Smooth muscle cell (in vitro differentiated cells): ENCODE results near the gene AFF1. TPM values are rescaled to one million over a fixed set of nuclear protein-coding genes. Genes with fewer than 3 reads are reported as not detected.

Experiments
- DNase-seq: peaks from one replicate; lab custom pipeline; 2025; ENCODE audit not compliant: unreplicated experiment; lab: John Stamatoyannopoulos, UW
- H2AFZ ChIP-seq: fragments of 200-600 bp; sonication (generic); 2 replicates; pipeline ENCODE4 v1.6.0; 2016; ENCODE audit warnings: antibody characterized with exemption, low read depth, mild to moderate bottlenecking
- H3F3A ChIP-seq: fragments of 200-600 bp; sonication (generic); 2 replicates; pipeline ENCODE4 v1.6.0; 2017; ENCODE audit warnings: antibody characterized with exemption, low read depth
- H3K27ac ChIP-seq: fragments of 200-600 bp; sonication (generic); 2 replicates; pipeline ENCODE4 v1.5.1; 2016; ENCODE audit warnings: low read depth, mild to moderate bottlenecking
- H3K27me3 ChIP-seq: fragments of 200-600 bp; sonication (generic); 2 replicates; pipeline ENCODE4 v1.6.1; 2016; ENCODE audit warnings: low read depth, mild to moderate bottlenecking
- H3K36me3 ChIP-seq: fragments of 200-600 bp; sonication (generic); 2 replicates; pipeline ENCODE4 v1.5.1; 2016; ENCODE audit warnings: low read depth
- H3K4me1 ChIP-seq: fragments of 200-600 bp; sonication (generic); 2 replicates; pipeline ENCODE4 v1.5.1; 2016; ENCODE audit warnings: low read depth
- H3K4me2 ChIP-seq: fragments of 200-600 bp; sonication (generic); 2 replicates; pipeline ENCODE4 v1.6.0; 2016; ENCODE audit warnings: mild to moderate bottlenecking
- H3K4me3 ChIP-seq: fragments of 200-600 bp; sonication (generic); 2 replicates; pipeline ENCODE4 v1.5.1; 2016; ENCODE audit warnings: mild to moderate bottlenecking
- H3K79me2 ChIP-seq: fragments of 200-600 bp; sonication (generic); 2 replicates; pipeline ENCODE4 v1.6.0; 2016; ENCODE audit warnings: low read depth, mild to moderate bottlenecking
- H3K9ac ChIP-seq: fragments of 200-600 bp; sonication (generic); 2 replicates; pipeline ENCODE4 v1.6.0; 2016; ENCODE audit warnings: low read depth
- H3K9me3 ChIP-seq: fragments of 200-600 bp; sonication (generic); replicated peaks from 2 replicates; pipeline ENCODE4 v1.5.1; 2016; ENCODE audit warnings: low read depth
- H4K20me1 ChIP-seq: fragments of 200-600 bp; sonication (generic); 2 replicates; pipeline ENCODE4 v1.6.0; 2016; ENCODE audit warnings: low read depth
- WGBS: methylation state at CpG from one replicate; pipeline ENCODE4 v1.1.7; 2016; ENCODE audit warnings: low lambda C conversion rate; 5-methylcytosine and 5-hydroxymethylcytosine counted together
- polyA plus RNA-seq: library from polyadenylated mRNA; unstranded; fragments of >200 nt; fragmentation: Nextera tagmentation; extraction: Ambion mirVana; gene quantifications from 2 replicates; pipeline ENCODE4 v1.2.1, GENCODE V29; 2016
- total RNA-seq: library from RNA; depleted of rRNA; stranded (reverse); fragments of >200 nt; gene quantifications from 2 replicates; pipeline ENCODE4 v1.2.3, GENCODE V29; 2014
- TF ChIP-seq, protein P1 (sequence below): fragments of 200-600 bp; sonication (generic); IDR thresholded peaks from 2 replicates; pipeline ENCODE4 v1.5.1; 2017; ENCODE audit warnings: borderline replicate concordance, mild to moderate bottlenecking, antibody characterized with exemption; ENCODE audit not compliant: insufficient read depth, poor library complexity, severe bottlenecking

Gene AFF1
- total and polyA plus RNA-seq, 2 experiments from 2014 or later, result 6.6 to 17.7 TPM

DNA sequence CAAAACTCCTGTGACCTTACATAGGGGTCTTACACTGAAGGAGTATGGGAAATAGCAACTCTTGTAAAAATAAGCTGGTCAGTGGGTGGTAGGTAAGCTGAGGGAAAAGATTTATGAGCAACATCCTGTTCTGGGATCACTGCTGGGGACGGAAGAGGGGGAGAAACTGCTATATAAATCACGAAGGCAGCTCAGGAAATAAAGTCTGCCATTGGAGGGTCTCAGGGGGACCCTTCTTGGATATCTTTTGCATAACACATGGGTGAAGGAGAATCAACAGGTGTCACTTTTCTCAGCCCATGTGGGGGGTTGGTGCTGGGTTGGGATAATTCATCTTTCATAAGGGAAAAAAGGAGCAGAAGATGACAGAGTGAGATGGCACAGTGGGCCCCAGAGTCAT lies 33.7 kb downstream of the AFF1 start:
- H3K9me3 ChIP-seq, result no peaks in the 10 kb centered on the region
- no peak overlapping the region for H3K27ac ChIP-seq
- peaks cover 28% of the 10 kb centered on the region for H3K4me1 ChIP-seq
- no peaks in the 10 kb centered on the region for H3K27me3 ChIP-seq
- H3K79me2 ChIP-seq, result no peaks in the 10 kb centered on the region
- H3K4me2 ChIP-seq, result no peak overlapping the region
- no peak overlapping the region for H2AFZ ChIP-seq
- no peak overlapping the region for H3K9ac ChIP-seq
- 26% methylated on average over 2 of the region's 2 CpGs for WGBS
- no peak for DNase-seq
- H4K20me1 ChIP-seq, result peaks cover 4% of the 10 kb centered on the region
- no peak overlapping the region for H3K4me3 ChIP-seq
- no peaks in the 10 kb centered on the region for H3K36me3 ChIP-seq
- TF ChIP-seq, protein P1, sequence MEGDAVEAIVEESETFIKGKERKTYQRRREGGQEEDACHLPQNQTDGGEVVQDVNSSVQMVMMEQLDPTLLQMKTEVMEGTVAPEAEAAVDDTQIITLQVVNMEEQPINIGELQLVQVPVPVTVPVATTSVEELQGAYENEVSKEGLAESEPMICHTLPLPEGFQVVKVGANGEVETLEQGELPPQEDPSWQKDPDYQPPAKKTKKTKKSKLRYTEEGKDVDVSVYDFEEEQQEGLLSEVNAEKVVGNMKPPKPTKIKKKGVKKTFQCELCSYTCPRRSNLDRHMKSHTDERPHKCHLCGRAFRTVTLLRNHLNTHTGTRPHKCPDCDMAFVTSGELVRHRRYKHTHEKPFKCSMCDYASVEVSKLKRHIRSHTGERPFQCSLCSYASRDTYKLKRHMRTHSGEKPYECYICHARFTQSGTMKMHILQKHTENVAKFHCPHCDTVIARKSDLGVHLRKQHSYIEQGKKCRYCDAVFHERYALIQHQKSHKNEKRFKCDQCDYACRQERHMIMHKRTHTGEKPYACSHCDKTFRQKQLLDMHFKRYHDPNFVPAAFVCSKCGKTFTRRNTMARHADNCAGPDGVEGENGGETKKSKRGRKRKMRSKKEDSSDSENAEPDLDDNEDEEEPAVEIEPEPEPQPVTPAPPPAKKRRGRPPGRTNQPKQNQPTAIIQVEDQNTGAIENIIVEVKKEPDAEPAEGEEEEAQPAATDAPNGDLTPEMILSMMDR, result no peak
- no peaks in the 10 kb centered on the region for H3F3A ChIP-seq

DNA sequence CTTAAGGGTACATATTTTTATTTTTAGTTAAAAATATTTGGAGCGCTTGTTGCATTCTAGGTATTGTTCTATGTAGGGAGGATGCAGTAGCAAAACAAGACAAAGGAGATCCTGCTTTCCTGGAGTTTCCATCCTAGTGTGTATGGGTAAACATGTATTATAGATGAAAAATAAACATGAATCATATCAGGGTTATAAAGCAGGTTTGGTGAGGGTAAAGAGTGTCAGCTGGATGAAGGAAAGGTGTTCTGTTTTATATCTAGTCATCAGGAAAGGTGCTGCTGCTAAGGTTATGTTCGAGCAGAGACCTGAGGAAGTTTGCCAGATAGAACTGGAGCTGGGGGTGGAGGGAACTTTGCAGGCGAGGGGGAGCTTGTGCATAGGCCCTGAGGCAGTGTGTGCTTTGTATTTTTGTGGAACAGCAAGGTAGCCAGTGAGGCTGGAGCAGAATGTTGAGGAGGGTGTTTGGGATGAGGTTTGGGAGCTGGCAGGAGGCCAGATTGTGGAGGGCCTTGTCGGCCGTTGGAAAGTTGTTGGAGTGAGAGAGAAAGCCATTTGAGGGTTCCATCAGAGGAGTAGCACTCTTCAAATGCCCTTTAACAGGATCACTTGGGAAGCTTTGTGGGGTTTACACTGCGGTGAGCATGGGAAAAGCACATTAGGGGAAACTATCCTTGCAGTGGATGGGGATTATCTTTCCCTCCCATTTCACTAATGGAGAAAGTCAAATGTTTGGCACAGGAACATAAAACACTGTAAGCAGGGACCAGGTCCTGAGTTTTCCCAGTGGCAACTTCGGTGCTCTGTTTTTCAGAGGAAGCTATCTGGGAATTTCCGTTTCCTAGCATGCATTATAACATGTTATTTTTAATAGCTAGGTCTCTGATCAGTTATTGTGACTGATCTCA lies 35.9 kb downstream of the AFF1 start:
- H2AFZ ChIP-seq, result no peak overlapping the region
- H4K20me1 ChIP-seq, result no peaks in the 10 kb centered on the region
- H3K4me3 ChIP-seq, result no peak overlapping the region
- H3K27ac ChIP-seq, result no peak overlapping the region
- H3K4me1 ChIP-seq, result peaks cover 17% of the 10 kb centered on the region
- TF ChIP-seq, protein P1, result no peak
- H3K4me2 ChIP-seq, result no peak overlapping the region
- H3K79me2 ChIP-seq, result no peaks in the 10 kb centered on the region
- H3K27me3 ChIP-seq, result no peaks in the 10 kb centered on the region
- 76% methylated on average over 8 of the region's 8 CpGs for WGBS
- H3K36me3 ChIP-seq, result no peaks in the 10 kb centered on the region
- no peaks in the 10 kb centered on the region for H3K9me3 ChIP-seq
- H3K9ac ChIP-seq, result no peak overlapping the region
- no peak for DNase-seq
- H3F3A ChIP-seq, result no peaks in the 10 kb centered on the region

DNA sequence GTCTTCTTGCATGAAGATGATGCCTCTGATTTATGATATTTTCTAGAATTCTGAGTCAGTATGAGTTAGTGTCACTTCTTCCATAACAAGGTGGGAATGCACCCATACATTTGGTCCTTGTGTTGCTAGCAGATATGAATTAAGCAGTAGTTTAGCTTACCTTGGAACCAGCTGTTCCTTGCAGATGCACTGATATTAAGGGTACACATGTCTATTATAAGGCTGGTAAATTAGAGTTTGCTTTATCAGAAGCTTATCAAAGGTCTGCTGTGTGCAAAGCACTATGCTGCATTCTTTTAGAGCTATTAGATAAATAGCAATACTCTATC lies 36.5 kb downstream of the AFF1 start:
- Histone ChIP-seq H4K20me1 (no peaks in the 10 kb centered on the region), H2AFZ (no peak overlapping the region), H3K27me3 (no peaks in the 10 kb centered on the region), H3F3A (no peaks in the 10 kb centered on the region), H3K27ac (no peak overlapping the region), H3K36me3 (no peaks in the 10 kb centered on the region), H3K4me2 (no peak overlapping the region), H3K4me3 (no peak overlapping the region), H3K4me1 (peaks cover 11% of the 10 kb centered on the region), H3K79me2 (no peaks in the 10 kb centered on the region), H3K9me3 (no peaks in the 10 kb centered on the region), H3K9ac (no peak overlapping the region)
- DNase-seq, result no peak
- TF ChIP-seq, protein P1, result no peak

DNA sequence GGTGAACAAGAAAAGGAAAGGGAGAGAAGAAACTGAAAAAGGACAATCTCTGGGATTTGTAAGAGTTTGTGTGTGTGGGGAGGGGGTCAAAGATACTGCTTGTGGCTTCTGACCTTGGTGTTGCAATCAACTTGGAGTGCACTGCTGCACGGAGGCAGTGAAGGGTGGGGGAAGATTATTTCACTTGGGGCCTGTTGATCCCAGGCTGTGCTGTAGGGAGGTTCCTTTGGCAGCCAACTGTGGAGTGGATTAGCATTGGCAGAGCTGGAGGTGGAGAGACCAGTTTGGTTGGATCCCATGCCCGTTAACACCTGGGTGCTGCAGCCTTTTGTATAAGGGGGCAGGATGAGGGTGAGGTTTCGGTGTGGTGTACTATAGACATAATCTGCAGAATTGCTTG lies 38.2 kb downstream of the AFF1 start:
- Histone ChIP-seq H3K4me3 (no peak overlapping the region), H3K4me2 (peak overlapping the region; percentile 15), H3K79me2 (no peaks in the 10 kb centered on the region), H2AFZ (no peak overlapping the region), H3K4me1 (peaks cover 11% of the 10 kb centered on the region), H3K9me3 (no peaks in the 10 kb centered on the region), H3K9ac (no peak overlapping the region), H3K27me3 (no peaks in the 10 kb centered on the region), H4K20me1 (no peaks in the 10 kb centered on the region), H3K36me3 (no peaks in the 10 kb centered on the region), H3F3A (no peaks in the 10 kb centered on the region), H3K27ac (no peak overlapping the region)
- 47% methylated on average over 3 of the region's 3 CpGs for WGBS
- TF ChIP-seq, protein P1, result no peak
- no peak for DNase-seq
